Aortic smooth muscle cell (primary cell): ENCODE data around the gene ADI1. TPM values are rescaled to one million over a fixed set of nuclear protein-coding genes. Genes with fewer than 3 reads are reported as not detected.

Source experiments
- total RNA-seq: library from RNA; depleted of rRNA; stranded (reverse); fragments of >200 nt; gene quantifications from 2 replicates; pipeline ENCODE4 v1.2.3, GENCODE V29; 2014

The ADI1 gene, protein sequence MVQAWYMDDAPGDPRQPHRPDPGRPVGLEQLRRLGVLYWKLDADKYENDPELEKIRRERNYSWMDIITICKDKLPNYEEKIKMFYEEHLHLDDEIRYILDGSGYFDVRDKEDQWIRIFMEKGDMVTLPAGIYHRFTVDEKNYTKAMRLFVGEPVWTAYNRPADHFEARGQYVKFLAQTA
- 68.0 and 68.4 TPM in 2 replicates for total RNA-seq

DNA sequence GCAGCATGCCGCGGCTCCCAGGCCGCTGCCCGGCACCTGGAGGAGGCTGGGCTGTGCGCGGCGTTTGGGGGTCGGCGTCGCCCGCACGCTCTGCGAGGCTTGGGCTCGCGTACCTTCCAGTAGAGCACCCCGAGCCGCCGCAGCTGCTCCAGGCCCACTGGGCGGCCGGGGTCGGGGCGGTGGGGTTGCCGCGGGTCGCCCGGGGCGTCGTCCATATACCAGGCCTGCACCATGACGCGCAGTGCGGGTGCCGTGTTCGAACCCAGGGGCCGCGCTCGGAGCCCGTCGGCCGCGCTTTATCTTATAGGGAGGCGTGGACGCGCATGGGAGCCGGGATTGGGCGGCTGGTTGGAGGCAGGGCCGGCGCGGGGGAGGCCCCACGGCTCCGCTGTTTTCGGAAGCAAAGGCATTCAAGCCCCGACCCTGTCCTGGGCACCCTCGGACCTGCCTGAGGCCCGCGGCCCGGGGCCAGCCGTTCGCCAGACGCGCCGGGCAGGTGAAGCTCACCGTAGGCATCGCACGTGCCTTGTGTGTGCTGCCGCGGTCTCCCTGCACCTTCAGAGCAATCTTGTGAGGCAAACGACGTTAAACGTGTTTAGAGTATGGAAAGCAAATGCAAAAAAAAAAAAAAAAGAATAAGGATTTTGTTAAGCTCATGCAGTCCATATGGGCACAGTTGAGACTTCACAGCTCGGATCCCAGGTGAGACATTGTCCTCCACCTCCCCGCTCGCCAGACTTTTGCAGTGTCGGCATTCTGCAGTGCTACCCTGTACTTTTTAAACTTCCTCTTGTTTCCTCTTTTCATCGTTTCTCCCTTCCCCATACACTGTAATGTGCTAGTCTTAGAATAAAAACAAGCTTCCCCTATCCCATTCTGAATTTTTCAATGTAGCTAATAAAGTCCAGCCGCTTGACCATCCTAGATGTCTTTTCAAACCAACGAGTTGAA is at the start of gene ADI1:
Gene ADI1 (minus strand): TSS at position 277 of the 951 bp plus-strand sequence. CDS start 44 bp downstream, at position 233.

DNA sequence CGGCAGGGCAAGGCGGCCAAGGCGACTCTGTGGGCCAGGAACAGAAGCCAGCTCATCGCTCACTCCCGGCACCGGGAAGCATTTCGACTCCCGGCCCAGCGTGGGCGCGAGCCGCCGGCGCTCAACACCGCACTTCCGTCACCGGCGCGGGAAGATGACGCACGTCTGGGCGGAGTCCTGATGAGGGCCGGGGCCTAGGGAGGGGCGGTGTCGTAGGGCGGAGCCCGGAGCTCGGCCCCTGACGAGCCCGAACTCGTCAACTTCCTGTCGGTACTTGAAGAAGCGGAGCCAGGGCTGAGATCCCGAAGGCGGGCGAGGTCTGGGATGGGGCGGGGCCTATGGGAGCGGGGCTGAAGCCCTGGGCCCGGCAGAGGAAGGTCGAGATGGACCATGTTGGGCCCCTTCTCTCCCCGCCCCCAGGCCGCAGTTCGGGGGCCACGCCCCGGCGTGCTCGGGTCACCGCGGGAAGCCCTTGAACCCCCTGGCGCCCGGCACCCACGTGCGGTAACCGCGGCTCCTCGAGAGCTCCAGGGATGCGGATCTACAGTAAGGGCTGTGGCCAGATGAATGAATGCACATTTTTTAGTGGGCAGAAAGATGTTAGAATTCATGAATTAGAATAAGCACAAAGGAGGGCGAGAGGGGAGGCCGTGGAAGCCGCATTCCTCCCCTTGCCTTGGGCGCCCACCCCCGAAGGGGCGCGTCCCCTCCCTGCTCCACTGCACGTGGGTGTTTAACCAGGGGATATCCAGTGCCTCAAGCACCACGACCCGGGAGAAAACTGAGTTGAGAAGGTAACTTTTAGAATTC is 39.1 kb upstream of the ADI1 start, which contains the start of gene RNASEH1:
Gene RNASEH1 (minus strand): TSS at position 129 of the 810 bp plus-strand sequence. CDS start 73 bp downstream, at position 56.

Other genes with a start within 250 kb of the ADI1 start
- gene EIPR1, start 141.7 kb downstream of the ADI1 start, total RNA-seq, result 26.8 and 35.9 TPM in 2 replicates
- 64.2 and 72.4 TPM in 2 replicates for gene TRAPPC12, start 139.8 kb downstream of the ADI1 start, total RNA-seq
- 36.1 and 45.0 TPM in 2 replicates for gene RNASEH1, start 38.8 kb upstream of the ADI1 start, total RNA-seq
- 1,169 and 1,182 TPM in 2 replicates for gene RPS7, start 55.7 kb upstream of the ADI1 start, total RNA-seq
- 0.31 and 0.92 TPM in 2 replicates for gene COLEC11, start 75.6 kb upstream of the ADI1 start, total RNA-seq
- gene ALLC, start 138.7 kb upstream of the ADI1 start, total RNA-seq, result not detected in 2 replicates
- gene DCDC2C, start 184.0 kb upstream of the ADI1 start, total RNA-seq, result not detected in 2 replicates